Sigmoid colon (tissue), 4 donors: ENCODE results near the gene DHDH.

Experiments
- CTCF ChIP-seq, 4 experiments: fragments of 450-650 bp in 3 of 4; fragments of 200-600 bp in 1 of 4; IDR thresholded peaks; one replicate each; pipeline ENCODE4 v1.5.1; 2016 to 2019; ENCODE audit warnings: antibody characterized with exemption in 4 of 4, mild to moderate bottlenecking in 3 of 4, moderate library complexity in 2 of 4
- EP300 ChIP-seq, 4 donors: sonication (generic); formaldehyde crosslinking; IDR thresholded peaks; one replicate each; pipeline ENCODE4 v1.6.1; 2017; ENCODE audit warnings: antibody characterized with exemption in 4 of 4
- POLR2A ChIP-seq, 2 donors: fragments of 450-650 bp; IDR thresholded peaks; one replicate each; pipeline ENCODE4 v1.6.1; 2016; ENCODE audit warnings: antibody characterized with exemption in 2 of 2, mild to moderate bottlenecking in 2 of 2, moderate library complexity in 2 of 2
- POLR2AphosphoS5 ChIP-seq, 4 donors: sonication (generic); formaldehyde crosslinking; IDR thresholded peaks; one replicate each; pipeline ENCODE4 v1.6.1; 2017; ENCODE audit warnings: antibody characterized with exemption in 4 of 4

DNA sequence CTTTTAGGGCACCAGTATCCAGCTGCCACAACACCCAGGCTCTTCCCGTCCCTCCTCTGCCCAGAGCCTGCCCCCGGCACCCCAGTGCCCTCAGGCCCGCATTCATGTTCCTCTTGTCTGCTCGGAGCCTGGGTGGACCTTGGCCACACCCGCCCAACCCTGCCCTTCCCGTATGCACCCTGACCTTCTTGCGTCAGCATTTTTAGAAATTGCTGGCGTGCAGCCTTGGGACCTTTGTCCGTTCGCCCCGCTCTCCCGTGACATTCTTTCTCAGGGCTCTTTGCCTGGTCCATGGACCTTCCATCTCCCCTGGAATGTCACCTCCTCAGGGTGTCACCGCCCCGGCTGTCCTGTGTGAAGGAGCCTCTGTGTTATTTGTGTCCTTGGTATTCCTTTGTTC lies 25.8 kb upstream of the DHDH start:
- TF ChIP-seq CTCF (IDR thresholded peaks at IDR 0.05) (no peak), POLR2AphosphoS5 (IDR thresholded peaks at IDR 0.05) (no peak), EP300 (IDR thresholded peaks at IDR 0.05) (no peak), POLR2A (IDR thresholded peaks at IDR 0.05) (no peak)
